ENCODE measurements around the gene ZNF800. TPM values are rescaled to one million over a fixed set of nuclear protein-coding genes. Genes with fewer than 3 reads are reported as not detected.

The ZNF800 gene
- total and polyA plus RNA-seq, 2 donors (not counting 1 experiment from before 2014, with no cell fraction given): 22.6 to 62.9 TPM

GRCh38 chr7:127419196-127419595 lies 26.7 kb upstream of the ZNF800 start:
- Histone ChIP-seq H3K9ac (ENCODE audit: low read length) (no peak overlapping the region), H3K9me3 (ENCODE audit: control extremely low read depth in 1 of 3, control insufficient read depth in 2 of 3, insufficient read depth in 1 of 3, low read length in 2 of 3) (peaks cover 0 to 7% (median 0%) of the 10 kb centered on the region in 3 donors), H3K27ac (ENCODE audit: low read length in 2 of 2) (no peak overlapping the region), H3K79me2 (ENCODE audit: control insufficient read depth, insufficient read depth, low read length) (no peaks in the 10 kb centered on the region), H4K20me1 (ENCODE audit: control insufficient read depth, insufficient read depth, low read length, poor library complexity, severe bottlenecking) (no peaks in the 10 kb centered on the region), H3K4me3 (ENCODE audit: control extremely low read depth in 1 of 5, extremely low read depth in 1 of 5, insufficient read depth in 1 of 5, low read depth in 2 of 5, low read length in 4 of 5) (no peak overlapping the region), H3K36me3 (replicated peaks in 1 of 2; ENCODE audit: control extremely low read depth in 1 of 2, control insufficient read depth in 1 of 2, extremely low read depth in 1 of 2, insufficient read depth in 2 of 2, low read length in 1 of 2) (no peaks in the 10 kb centered on the region), H3K27me3 (replicated peaks in 1 of 4; ENCODE audit: control extremely low read depth in 1 of 4, control insufficient read depth in 3 of 4, insufficient read depth in 4 of 4, low read length in 3 of 4) (no peaks in the 10 kb centered on the region), H3K4me2 (replicated peaks; ENCODE audit: low read depth, low read length, poor library complexity, severe bottlenecking) (no peak overlapping the region), H3K4me1 (ENCODE audit: control insufficient read depth in 2 of 2, insufficient read depth in 2 of 2, low read length in 2 of 2) (peaks cover 43 to 44% of the 10 kb centered on the region in 2 donors), H2AFZ (ENCODE audit: insufficient read depth, low read depth, low read length, poor library complexity, severe bottlenecking) (no peak overlapping the region)
- TF ChIP-seq EZH2 (IDR thresholded peaks at IDR 0.05; ENCODE audit: borderline replicate concordance, insufficient read depth, low read depth, low read length, poor library complexity, severe bottlenecking) (no peak), CTCF (IDR thresholded peaks at IDR 0.05) (no peak)
- no peaks in the 10 kb centered on the region for H3K27me3 Mint-ChIP-seq
- peaks cover 39% of the 10 kb centered on the region for H3K4me1 Mint-ChIP-seq
- H3K4me3 Mint-ChIP-seq: no peak overlapping the region
- intact Hi-C loops (cut with micrococcal nuclease): no loop called here
- no peaks in the 10 kb centered on the region for H3K9me3 Mint-ChIP-seq (ENCODE audit: insufficient read depth)
- DNase-seq (no peak), ATAC-seq (ENCODE audit: low read depth) (no peak)
- WGBS (ENCODE audit: insufficient coverage): 80% methylated on average over 1 of the region's 2 CpGs
- ChIA-PET POLR2A (no interaction called here), CTCF (interaction anchor here (3.3 kb wide), 1 partner anchor 28 kb away, joined by 22 read pairs; no protein-coding TSS in a partner anchor)
- no peak overlapping the region for H3K27ac Mint-ChIP-seq

GRCh38 chr7:127418459-127418858 lies 26.0 kb upstream of the ZNF800 start:
- Histone ChIP-seq H3K27me3 (replicated peaks in 1 of 4; ENCODE audit: control extremely low read depth in 1 of 4, control insufficient read depth in 3 of 4, insufficient read depth in 4 of 4, low read length in 3 of 4) (no peaks in the 10 kb centered on the region), H3K4me1 (ENCODE audit: control insufficient read depth in 2 of 2, insufficient read depth in 2 of 2, low read length in 2 of 2) (peaks cover 51% of the 10 kb centered on the region in 2 donors), H3K9ac (ENCODE audit: low read length) (no peak overlapping the region), H3K4me2 (replicated peaks; ENCODE audit: low read depth, low read length, poor library complexity, severe bottlenecking) (no peak overlapping the region), H2AFZ (ENCODE audit: insufficient read depth, low read depth, low read length, poor library complexity, severe bottlenecking) (peak overlapping the region; percentile 88), H4K20me1 (ENCODE audit: control insufficient read depth, insufficient read depth, low read length, poor library complexity, severe bottlenecking) (no peaks in the 10 kb centered on the region), H3K27ac (ENCODE audit: low read length in 2 of 2) (no peak overlapping the region), H3K4me3 (ENCODE audit: control extremely low read depth in 1 of 5, extremely low read depth in 1 of 5, insufficient read depth in 1 of 5, low read depth in 2 of 5, low read length in 4 of 5) (no peak overlapping the region), H3K9me3 (ENCODE audit: control extremely low read depth in 1 of 3, control insufficient read depth in 2 of 3, insufficient read depth in 1 of 3, low read length in 2 of 3) (peaks cover 0 to 7% (median 0%) of the 10 kb centered on the region in 3 donors), H3K36me3 (replicated peaks in 1 of 2; ENCODE audit: control extremely low read depth in 1 of 2, control insufficient read depth in 1 of 2, extremely low read depth in 1 of 2, insufficient read depth in 2 of 2, low read length in 1 of 2) (no peaks in the 10 kb centered on the region), H3K79me2 (ENCODE audit: control insufficient read depth, insufficient read depth, low read length) (no peaks in the 10 kb centered on the region)
- H3K27ac Mint-ChIP-seq: peak overlapping the region; percentile 16
- no peaks in the 10 kb centered on the region for H3K27me3 Mint-ChIP-seq
- H3K4me1 Mint-ChIP-seq: peaks cover 47% of the 10 kb centered on the region
- peak overlapping the region; percentile 7 for H3K4me3 Mint-ChIP-seq
- no peak for DNase-seq
- WGBS (ENCODE audit: insufficient coverage): 100% methylated on average over 1 of the region's 2 CpGs
- ChIA-PET CTCF (interaction anchor here (1.3 to 3.3 kb wide), 3 partner anchors 26 to 71 kb away, joined by 5 to 22 read pairs (median 6); partner anchors contain the start of gene ZNF800), POLR2A (interaction anchor here (1.5 kb wide), 1 partner anchor 26 kb away, joined by 12 read pairs; the partner anchor contains the start of gene ZNF800)
- H3K9me3 Mint-ChIP-seq (ENCODE audit: insufficient read depth): no peaks in the 10 kb centered on the region
- intact Hi-C loops (cut with micrococcal nuclease): no loop called here
- ATAC-seq (ENCODE audit: low read depth): no peak
- TF ChIP-seq CTCF (IDR thresholded peaks at IDR 0.05): no peak
- TF ChIP-seq EZH2 (IDR thresholded peaks at IDR 0.05; ENCODE audit: borderline replicate concordance, insufficient read depth, low read depth, low read length, poor library complexity, severe bottlenecking): no peak

Measured in B cell (primary cell).